Mesendoderm (in vitro differentiated cells): ENCODE measurements around the gene ITSN1.

Experiments
- DNase-seq: peaks from one replicate; pipeline ENCODE4 v3.0.0; 2013
- H2AK5ac ChIP-seq: 2 replicates; pipeline ENCODE4 v1.6.1; 2013; ENCODE audit warnings: low read length, inconsistent platforms
- H2BK120ac ChIP-seq: 2 replicates; pipeline ENCODE4 v1.6.1; 2013; ENCODE audit warnings: low read depth, mild to moderate bottlenecking, low read length, moderate library complexity, mixed read lengths
- H2BK15ac ChIP-seq: replicated peaks from 2 replicates; pipeline ENCODE4 v1.6.1; 2013; ENCODE audit warnings: low read depth, mild to moderate bottlenecking, moderate library complexity
- H2BK5ac ChIP-seq: 2 replicates; pipeline ENCODE4 v1.6.1; 2013; ENCODE audit warnings: low read length, inconsistent platforms
- H3K18ac ChIP-seq: 2 replicates; pipeline ENCODE4 v1.6.1; 2013; ENCODE audit warnings: mild to moderate bottlenecking, low read length, mixed read lengths
- H3K23ac ChIP-seq: one replicate; pipeline ENCODE4 v1.6.1; 2013; ENCODE audit warnings: low read length
- H3K27ac ChIP-seq: 2 replicates; pipeline ENCODE4 v1.5.1; 2013; ENCODE audit warnings: low read depth, mild to moderate bottlenecking, inconsistent platforms, low read length, moderate library complexity
- H3K27me3 ChIP-seq: 2 replicates; pipeline ENCODE4 v1.6.1; 2013; ENCODE audit warnings: low read length, control low read depth, mild to moderate bottlenecking, inconsistent platforms; ENCODE audit not compliant: insufficient read depth, poor library complexity
- H3K36me3 ChIP-seq: 2 replicates; pipeline ENCODE4 v1.6.1; 2013; ENCODE audit warnings: low read length, inconsistent platforms; ENCODE audit not compliant: control insufficient read depth, insufficient read depth
- H3K4ac ChIP-seq: one replicate; pipeline ENCODE4 v1.6.1; 2013; ENCODE audit warnings: low read depth, mild to moderate bottlenecking, low read length, moderate library complexity
- H3K4me1 ChIP-seq: 2 replicates; pipeline ENCODE4 v1.6.1; 2013; ENCODE audit warnings: low read depth, low read length, inconsistent platforms; ENCODE audit not compliant: control insufficient read depth
- H3K4me2 ChIP-seq: 2 replicates; pipeline ENCODE4 v1.6.1; 2013; ENCODE audit warnings: low read length
- H3K4me3 ChIP-seq: 2 replicates; pipeline ENCODE4 v1.5.1; 2013; ENCODE audit warnings: mild to moderate bottlenecking, low read length
- H3K56ac ChIP-seq: one replicate; pipeline ENCODE4 v1.6.1; 2013; ENCODE audit warnings: low read length
- H3K79me1 ChIP-seq: 2 replicates; pipeline ENCODE4 v1.6.1; 2013; ENCODE audit warnings: low read length, inconsistent platforms
- H3K79me2 ChIP-seq: 2 replicates; pipeline ENCODE4 v1.6.1; 2013; ENCODE audit warnings: mild to moderate bottlenecking, low read length; ENCODE audit not compliant: control insufficient read depth, insufficient read depth
- H3K9ac ChIP-seq: 2 replicates; pipeline ENCODE4 v1.6.1; 2013; ENCODE audit warnings: low read length, inconsistent platforms
- H4K5ac ChIP-seq: one replicate; pipeline ENCODE4 v1.6.1; 2013; ENCODE audit warnings: low read length
- H4K8ac ChIP-seq: one replicate; pipeline ENCODE4 v1.6.1; 2013; ENCODE audit warnings: low read depth, mild to moderate bottlenecking, control low read depth, low read length, moderate library complexity
- WGBS: extraction: QIAGEN DNeasy Blood & Tissue Kit; methylation state at CpG from one replicate; pipeline ENCODE4 v1.1.7; 2013; ENCODE audit warnings: low lambda C conversion rate, missing lambda C conversion rate; ENCODE audit not compliant: insufficient coverage; ENCODE audit errors: extremely low coverage; 5-methylcytosine and 5-hydroxymethylcytosine counted together

The ITSN1 gene

GRCh38 chr21:33872881-33873515, 230.7 kb downstream of the ITSN1 start:
- Histone ChIP-seq H3K56ac (no peak overlapping the region), H3K4me1 (no peaks in the 10 kb centered on the region), H3K4me2 (no peak overlapping the region), H4K5ac (no peak overlapping the region), H3K27ac (no peak overlapping the region), H3K9ac (no peak overlapping the region), H3K4me3 (no peak overlapping the region), H2BK5ac (no peak overlapping the region), H4K8ac (no peak overlapping the region), H3K23ac (no peak overlapping the region), H3K27me3 (no peaks in the 10 kb centered on the region), H3K18ac (no peak overlapping the region), H2BK120ac (no peak overlapping the region), H3K79me1 (no peaks in the 10 kb centered on the region), H2BK15ac (no peak overlapping the region), H3K4ac (no peak overlapping the region), H3K79me2 (no peaks in the 10 kb centered on the region), H2AK5ac (no peak overlapping the region), H3K36me3 (no peaks in the 10 kb centered on the region)
- WGBS = no CpG with 5 or more reads among the region's 4 CpGs
- no peak for DNase-seq

DNA sequence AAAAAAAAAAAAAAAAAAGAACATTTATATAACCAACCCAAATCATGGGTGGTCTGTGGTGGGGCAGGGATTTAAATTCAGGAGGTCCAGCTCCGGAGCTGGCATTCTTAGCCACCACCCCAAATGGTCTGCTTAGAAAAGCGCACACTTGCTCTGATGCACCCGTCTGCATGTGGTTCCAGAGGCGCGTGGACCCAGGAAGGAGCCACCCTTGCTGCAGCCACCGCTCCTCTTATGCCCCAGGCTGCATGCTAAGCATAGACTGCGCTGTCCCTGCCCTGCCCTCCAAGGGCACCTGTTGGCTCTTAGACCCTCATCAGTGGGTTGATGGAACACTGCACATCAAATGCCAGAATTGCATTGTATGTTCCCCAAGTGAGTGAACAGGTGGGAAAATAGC, 231.9 kb downstream of the ITSN1 start:
- no CpG with 5 or more reads among the region's 7 CpGs for WGBS
- Histone ChIP-seq H3K27me3 (no peaks in the 10 kb centered on the region), H3K4me2 (no peak overlapping the region), H3K79me1 (no peaks in the 10 kb centered on the region), H3K18ac (no peak overlapping the region), H3K4me3 (no peak overlapping the region), H2BK15ac (no peak overlapping the region), H3K36me3 (no peaks in the 10 kb centered on the region), H4K5ac (no peak overlapping the region), H2BK120ac (no peak overlapping the region), H3K23ac (no peak overlapping the region), H3K4me1 (no peaks in the 10 kb centered on the region), H3K4ac (no peak overlapping the region), H3K79me2 (no peaks in the 10 kb centered on the region), H3K9ac (no peak overlapping the region), H4K8ac (no peak overlapping the region), H3K56ac (no peak overlapping the region), H2AK5ac (no peak overlapping the region), H3K27ac (no peak overlapping the region), H2BK5ac (no peak overlapping the region)
- no peak for DNase-seq

- Histone ChIP-seq H3K18ac (no peak overlapping the region), H2BK5ac (no peak overlapping the region), H3K79me1 (no peaks in the 10 kb centered on the region), H4K8ac (no peak overlapping the region), H3K23ac (no peak overlapping the region), H3K27me3 (no peaks in the 10 kb centered on the region), H2BK120ac (no peak overlapping the region), H3K79me2 (no peaks in the 10 kb centered on the region), H3K4ac (no peak overlapping the region), H4K5ac (no peak overlapping the region), H3K27ac (no peak overlapping the region), H3K4me3 (no peak overlapping the region), H3K4me2 (no peak overlapping the region), H3K36me3 (no peaks in the 10 kb centered on the region), H2AK5ac (no peak overlapping the region), H3K9ac (no peak overlapping the region), H3K56ac (no peak overlapping the region), H2BK15ac (no peak overlapping the region), H3K4me1 (no peaks in the 10 kb centered on the region)
- WGBS = no CpG with 5 or more reads among the region's 20 CpGs
- no peak for DNase-seq
Observed at GRCh38 chr21:33875026-33875695, 232.9 kb downstream of the ITSN1 start.

- no peak overlapping the region for H2BK120ac ChIP-seq
- H3K9ac ChIP-seq = no peak overlapping the region
- no peak overlapping the region for H3K27ac ChIP-seq
- H3K56ac ChIP-seq = no peak overlapping the region
- H3K4me3 ChIP-seq = no peak overlapping the region
- H2BK5ac ChIP-seq = no peak overlapping the region
- H3K27me3 ChIP-seq = no peaks in the 10 kb centered on the region
- H3K36me3 ChIP-seq = no peaks in the 10 kb centered on the region
- H3K79me2 ChIP-seq = no peaks in the 10 kb centered on the region
- H3K18ac ChIP-seq = no peak overlapping the region
- H2AK5ac ChIP-seq = no peak overlapping the region
- H3K4ac ChIP-seq = no peak overlapping the region
- no peaks in the 10 kb centered on the region for H3K4me1 ChIP-seq
- DNase-seq = no peak
- no CpG with 5 or more reads among the region's 6 CpGs for WGBS
- H4K5ac ChIP-seq = no peak overlapping the region
- no peak overlapping the region for H4K8ac ChIP-seq
- no peak overlapping the region for H3K23ac ChIP-seq
- H2BK15ac ChIP-seq = no peak overlapping the region
- no peak overlapping the region for H3K4me2 ChIP-seq
- no peaks in the 10 kb centered on the region for H3K79me1 ChIP-seq
Observed at GRCh38 chr21:33878824-33879223, 236.5 kb downstream of the ITSN1 start.

- no peaks in the 10 kb centered on the region for H3K4me1 ChIP-seq
- H3K23ac ChIP-seq = no peak overlapping the region
- WGBS = no CpG with 5 or more reads among the region's 13 CpGs
- H2BK120ac ChIP-seq = no peak overlapping the region
- H4K8ac ChIP-seq = no peak overlapping the region
- no peak overlapping the region for H3K18ac ChIP-seq
- H3K79me1 ChIP-seq = no peaks in the 10 kb centered on the region
- no peaks in the 10 kb centered on the region for H3K27me3 ChIP-seq
- H2AK5ac ChIP-seq = no peak overlapping the region
- no peak overlapping the region for H3K27ac ChIP-seq
- no peak overlapping the region for H3K4me3 ChIP-seq
- no peak overlapping the region for H3K4me2 ChIP-seq
- no peak overlapping the region for H2BK15ac ChIP-seq
- no peak overlapping the region for H3K9ac ChIP-seq
- H3K79me2 ChIP-seq = no peaks in the 10 kb centered on the region
- no peaks in the 10 kb centered on the region for H3K36me3 ChIP-seq
- no peak for DNase-seq
- H3K56ac ChIP-seq = no peak overlapping the region
- no peak overlapping the region for H4K5ac ChIP-seq
- no peak overlapping the region for H2BK5ac ChIP-seq
- no peak overlapping the region for H3K4ac ChIP-seq
Observed at GRCh38 chr21:33880626-33881025, 238.3 kb downstream of the ITSN1 start.
